ENCODE data around the gene SLC15A5.

The SLC15A5 gene

DNA sequence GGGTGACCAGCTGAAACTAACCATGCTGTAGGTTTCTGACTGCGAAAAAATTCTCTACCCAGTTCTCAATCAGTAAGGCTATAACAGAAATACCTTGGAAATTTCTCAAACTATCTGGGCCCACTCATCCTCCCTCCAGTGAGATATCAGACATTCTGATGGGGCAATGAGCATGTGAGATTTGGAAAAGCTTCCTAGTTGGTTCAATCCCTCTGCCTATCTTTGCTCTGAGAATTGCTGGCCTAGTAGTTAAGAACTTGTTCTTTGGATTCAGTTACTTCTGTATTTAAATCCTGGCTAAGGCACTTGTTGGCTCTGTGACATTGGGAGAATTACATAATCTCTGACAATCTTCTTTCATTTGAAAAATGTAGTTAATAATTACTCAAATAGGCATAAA, 119.4 kb downstream of the SLC15A5 start:
- TF ChIP-seq, protein P1, sequence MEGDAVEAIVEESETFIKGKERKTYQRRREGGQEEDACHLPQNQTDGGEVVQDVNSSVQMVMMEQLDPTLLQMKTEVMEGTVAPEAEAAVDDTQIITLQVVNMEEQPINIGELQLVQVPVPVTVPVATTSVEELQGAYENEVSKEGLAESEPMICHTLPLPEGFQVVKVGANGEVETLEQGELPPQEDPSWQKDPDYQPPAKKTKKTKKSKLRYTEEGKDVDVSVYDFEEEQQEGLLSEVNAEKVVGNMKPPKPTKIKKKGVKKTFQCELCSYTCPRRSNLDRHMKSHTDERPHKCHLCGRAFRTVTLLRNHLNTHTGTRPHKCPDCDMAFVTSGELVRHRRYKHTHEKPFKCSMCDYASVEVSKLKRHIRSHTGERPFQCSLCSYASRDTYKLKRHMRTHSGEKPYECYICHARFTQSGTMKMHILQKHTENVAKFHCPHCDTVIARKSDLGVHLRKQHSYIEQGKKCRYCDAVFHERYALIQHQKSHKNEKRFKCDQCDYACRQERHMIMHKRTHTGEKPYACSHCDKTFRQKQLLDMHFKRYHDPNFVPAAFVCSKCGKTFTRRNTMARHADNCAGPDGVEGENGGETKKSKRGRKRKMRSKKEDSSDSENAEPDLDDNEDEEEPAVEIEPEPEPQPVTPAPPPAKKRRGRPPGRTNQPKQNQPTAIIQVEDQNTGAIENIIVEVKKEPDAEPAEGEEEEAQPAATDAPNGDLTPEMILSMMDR (IDR thresholded peaks at IDR 0.05) = no peak
- Histone ChIP-seq H3K36me3 (no peaks in the 10 kb centered on the region), H3K4me3 (no peak overlapping the region), H3K27ac (no peak overlapping the region), H3K4me1 (no peaks in the 10 kb centered on the region), H3K9me3 (no peaks in the 10 kb centered on the region), H3K27me3 (no peaks in the 10 kb centered on the region)
- no peak for DNase-seq
- intact Hi-C loops (cut with DNase I; ENCODE audit: low total_unique reads) = no loop called here

DNA sequence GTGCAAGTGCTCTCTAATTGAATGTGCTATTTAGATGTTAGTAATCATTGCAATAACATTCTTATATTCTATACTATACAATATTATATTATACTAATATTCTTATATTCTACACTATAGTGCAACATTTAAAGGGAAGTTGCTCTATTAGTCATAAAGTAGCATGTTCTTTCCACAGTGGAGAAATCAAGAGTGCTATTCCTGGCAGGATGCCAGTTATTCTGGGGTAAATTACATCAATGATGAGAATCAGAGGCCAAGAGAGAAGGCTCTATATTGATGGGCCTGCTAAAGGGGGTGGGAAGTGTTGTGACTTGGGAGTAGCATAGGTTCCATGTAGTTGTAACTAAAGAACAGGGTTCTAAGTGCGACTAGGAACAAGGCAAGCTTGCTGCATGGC, 121.5 kb downstream of the SLC15A5 start:
- H3K4me1 ChIP-seq = no peaks in the 10 kb centered on the region
- H3K27ac ChIP-seq = no peak overlapping the region
- H3K9me3 ChIP-seq = no peaks in the 10 kb centered on the region
- intact Hi-C loops (cut with DNase I; ENCODE audit: low total_unique reads) = no loop called here
- no peak for DNase-seq
- H3K4me3 ChIP-seq = no peak overlapping the region
- TF ChIP-seq, protein P1 (IDR thresholded peaks at IDR 0.05) = no peak
- H3K36me3 ChIP-seq = no peaks in the 10 kb centered on the region
- no peaks in the 10 kb centered on the region for H3K27me3 ChIP-seq

DNA sequence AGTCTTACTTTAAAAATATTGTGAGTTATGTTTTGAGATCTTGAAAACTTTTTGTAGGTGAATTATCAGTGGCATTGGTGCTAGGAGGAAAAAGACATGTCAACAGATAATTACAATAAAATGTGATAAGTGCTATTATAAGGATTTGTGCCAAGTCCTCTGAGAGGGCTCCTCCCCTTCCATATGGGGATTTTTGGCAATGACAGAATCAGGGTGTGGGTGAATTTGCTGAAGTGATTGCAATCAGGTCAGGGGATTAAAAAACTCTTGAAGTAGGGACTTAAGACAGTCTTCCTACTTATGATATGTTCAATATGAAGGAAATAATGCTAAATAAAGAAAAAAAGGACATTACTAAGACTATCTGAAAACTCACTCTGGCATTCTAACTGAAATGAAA, 122.5 kb downstream of the SLC15A5 start:
- TF ChIP-seq, protein P1 (IDR thresholded peaks at IDR 0.05) = no peak
- intact Hi-C loops (cut with DNase I; ENCODE audit: low total_unique reads) = no loop called here
- no peaks in the 10 kb centered on the region for H3K9me3 ChIP-seq
- no peaks in the 10 kb centered on the region for H3K36me3 ChIP-seq
- H3K27ac ChIP-seq = no peak overlapping the region
- H3K27me3 ChIP-seq = no peaks in the 10 kb centered on the region
- DNase-seq = no peak
- no peak overlapping the region for H3K4me3 ChIP-seq
- no peaks in the 10 kb centered on the region for H3K4me1 ChIP-seq

DNA sequence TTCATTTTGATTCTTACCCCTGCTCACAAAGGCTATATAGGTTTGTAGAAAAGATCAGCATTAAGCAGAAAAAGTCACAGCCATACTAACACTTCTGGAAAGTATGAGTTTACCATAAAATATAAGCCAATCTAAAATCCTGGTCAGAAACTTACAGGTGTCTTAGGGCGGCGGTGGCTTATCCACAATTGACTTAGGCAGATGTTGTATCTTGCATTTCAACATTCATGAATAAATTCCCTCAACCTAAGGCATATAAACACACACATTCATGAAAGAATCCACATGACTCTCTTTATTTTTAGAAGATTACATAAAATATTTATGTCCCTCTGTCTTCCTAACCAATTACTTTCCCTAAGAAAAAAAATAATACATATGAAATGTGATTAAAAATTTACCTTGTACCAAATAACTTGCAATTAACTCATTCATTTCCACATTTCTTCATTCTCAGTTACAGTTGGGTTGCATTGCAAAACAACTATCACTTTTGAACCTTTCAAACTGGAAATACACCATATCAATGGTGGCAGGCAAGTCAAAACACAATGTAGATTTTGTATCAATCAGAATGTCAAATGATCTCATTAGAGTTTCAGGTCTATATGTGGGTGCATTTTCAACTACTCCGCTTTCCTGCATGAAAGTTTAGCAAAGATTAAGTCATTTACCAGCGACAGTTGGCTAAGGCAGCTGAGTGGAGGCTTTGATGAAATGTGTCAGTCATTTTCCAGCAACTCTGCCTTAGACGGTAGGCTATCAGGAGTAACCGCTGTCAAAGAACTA, 124.4 kb downstream of the SLC15A5 start:
- no peak overlapping the region for H3K4me3 ChIP-seq
- H3K27me3 ChIP-seq = no peaks in the 10 kb centered on the region
- intact Hi-C loops (cut with DNase I; ENCODE audit: low total_unique reads) = no loop called here
- H3K9me3 ChIP-seq = no peaks in the 10 kb centered on the region
- TF ChIP-seq, protein P1 (IDR thresholded peaks at IDR 0.05) = no peak
- no peaks in the 10 kb centered on the region for H3K36me3 ChIP-seq
- no peak for DNase-seq
- no peak overlapping the region for H3K27ac ChIP-seq
- no peaks in the 10 kb centered on the region for H3K4me1 ChIP-seq

DNA sequence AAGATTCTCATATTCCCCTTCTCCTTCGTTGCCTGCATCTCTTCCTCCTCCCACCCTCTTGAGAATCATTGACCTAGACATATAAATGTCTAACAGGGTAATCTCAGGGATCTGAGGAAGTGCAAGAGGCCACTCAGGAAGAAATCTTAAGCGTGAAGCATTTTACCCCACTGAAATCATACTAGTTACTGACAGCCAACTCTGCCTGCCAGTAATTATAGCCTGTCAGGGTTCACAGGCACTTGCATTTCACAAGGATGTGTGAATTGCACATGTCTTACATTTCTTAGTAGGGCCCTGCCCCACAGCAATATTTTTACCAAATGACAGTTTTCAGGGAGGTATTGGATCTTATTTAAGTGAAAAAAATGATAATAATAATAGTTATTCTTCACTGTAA, 127.2 kb downstream of the SLC15A5 start:
- DNase-seq = no peak
- Histone ChIP-seq H3K27me3 (no peaks in the 10 kb centered on the region), H3K9me3 (no peaks in the 10 kb centered on the region), H3K36me3 (no peaks in the 10 kb centered on the region), H3K27ac (no peak overlapping the region), H3K4me1 (no peaks in the 10 kb centered on the region), H3K4me3 (no peak overlapping the region)
- TF ChIP-seq, protein P1 (IDR thresholded peaks at IDR 0.05) = no peak
- intact Hi-C loops (cut with DNase I; ENCODE audit: low total_unique reads) = no loop called here
